Heart left ventricle (tissue), 13 donors: ENCODE measurements around the gene KCNMA1.

Experiments
- POLR2A ChIP-seq, 2 donors: fragments of 450-650 bp; IDR thresholded peaks; one replicate each; pipeline ENCODE4 v1.6.1; 2017; ENCODE audit warnings: antibody characterized with exemption in 2 of 2, mild to moderate bottlenecking in 2 of 2, moderate library complexity in 2 of 2
- TF ChIP-seq, protein P1 (sequence below), 12 donors: fragments of 200-600 bp; sonication (generic) in 4 of 12; IDR thresholded peaks; one replicate each; pipeline versions ENCODE4 v1.5.0 to v1.8.0; 2018 to 2022; ENCODE audit warnings: antibody characterized with exemption in 12 of 12, mild to moderate bottlenecking in 5 of 12
- donor health status: ischemic (EF 13 %, LVEDD 7.1; RV severe dilation, severe dysfunction).
- donor health status: DM: no; HTN: yes; CAD: no.
- donor health status: DM: no; HTN: no; CAD: no.
- donor health status: ischemic (EF 25% LVEDD 6.9; RV normal size, moderate dysfunction).
- donor health status: ischemic (EF 25% LVEDD 5.7; RV mildly dilated, moderate dysfunction).
- donor health status: ischemic (EF 35%, LVEDD 5.7; RV mildly dilated, moderate dysfunction).
- donor health status: nonischemic (EF 11% LVEDD 7.7; RV severe dilation, severe dysfunction).
- donor health status: DM: yes; HTN: yes; CAD: no.
- donor health status: PGD.
- donor health status: ischemic (EF 29% LVEDD 5.4; RV normal size, mild dysfunction).
- donor health status: nonischemic (EF 23%, LVEDD 6.1; RV moderate dilation, normal function).

DNA sequence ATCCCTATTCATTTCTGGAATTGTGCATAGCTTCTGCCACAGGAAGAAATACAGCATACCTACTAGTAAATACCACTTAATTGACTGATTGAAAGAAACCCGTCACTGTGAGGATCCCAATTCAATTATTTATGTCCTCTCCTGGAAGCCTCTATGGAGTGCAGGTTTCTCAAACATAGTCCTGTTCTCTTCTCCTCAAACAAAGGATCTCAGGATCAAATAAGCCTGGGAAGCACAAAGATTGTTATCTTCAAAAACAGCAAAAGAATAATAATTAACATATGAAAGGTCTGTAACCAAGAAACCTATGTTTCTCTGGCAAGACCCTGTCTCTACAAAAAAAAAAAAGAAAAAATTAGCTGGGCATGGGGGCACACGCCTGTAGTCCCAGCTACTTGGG is 127.3 kb downstream of the KCNMA1 start:
- TF ChIP-seq, protein P1, sequence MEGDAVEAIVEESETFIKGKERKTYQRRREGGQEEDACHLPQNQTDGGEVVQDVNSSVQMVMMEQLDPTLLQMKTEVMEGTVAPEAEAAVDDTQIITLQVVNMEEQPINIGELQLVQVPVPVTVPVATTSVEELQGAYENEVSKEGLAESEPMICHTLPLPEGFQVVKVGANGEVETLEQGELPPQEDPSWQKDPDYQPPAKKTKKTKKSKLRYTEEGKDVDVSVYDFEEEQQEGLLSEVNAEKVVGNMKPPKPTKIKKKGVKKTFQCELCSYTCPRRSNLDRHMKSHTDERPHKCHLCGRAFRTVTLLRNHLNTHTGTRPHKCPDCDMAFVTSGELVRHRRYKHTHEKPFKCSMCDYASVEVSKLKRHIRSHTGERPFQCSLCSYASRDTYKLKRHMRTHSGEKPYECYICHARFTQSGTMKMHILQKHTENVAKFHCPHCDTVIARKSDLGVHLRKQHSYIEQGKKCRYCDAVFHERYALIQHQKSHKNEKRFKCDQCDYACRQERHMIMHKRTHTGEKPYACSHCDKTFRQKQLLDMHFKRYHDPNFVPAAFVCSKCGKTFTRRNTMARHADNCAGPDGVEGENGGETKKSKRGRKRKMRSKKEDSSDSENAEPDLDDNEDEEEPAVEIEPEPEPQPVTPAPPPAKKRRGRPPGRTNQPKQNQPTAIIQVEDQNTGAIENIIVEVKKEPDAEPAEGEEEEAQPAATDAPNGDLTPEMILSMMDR (IDR thresholded peaks at IDR 0.05), result no peak
- no peak for TF ChIP-seq POLR2A (IDR thresholded peaks at IDR 0.05)
